CD4-positive, alpha-beta T cell (primary cell): Measurements from ENCODE around the gene CCND1. TPM values are rescaled to one million over a fixed set of nuclear protein-coding genes. Genes with fewer than 3 reads are reported as not detected.
A peak's percentile ranks its signal among the peaks of the same experiment; 100 is the strongest.

Experiments used
- ATAC-seq: fragments of 200-7000 bp; cut with Tn5 transposase; one replicate; pipeline ENCODE4 v1.10.0; 2022; ENCODE audit warnings: mild to moderate bottlenecking; ENCODE audit not compliant: poor library complexity
- CTCF ChIA-PET: fragments of 350-600 bp; sonication (Branson Sonifier 250); formaldehyde crosslinking; loops from one replicate; lab custom pipeline; 2021; ENCODE audit warnings: antibody characterized with exemption, inconsistent platforms; lab: Charles Lee
- POLR2A ChIA-PET: fragments of 350-600 bp; sonication (Branson Sonifier 250); formaldehyde crosslinking; loops from one replicate; lab custom pipeline; 2021; ENCODE audit warnings: antibody characterized with exemption, inconsistent platforms; lab: Charles Lee
- DNase-seq, 14 experiments: peaks; one replicate each; pipeline ENCODE4 v3.0.0-alpha.2; 2013 to 2020; ENCODE audit warnings: mixed read lengths in 2 of 14
- H3K27ac ChIP-seq, 2 donors: one replicate each; pipeline versions ENCODE4 v1.5.1 to v1.7.0; 2013; ENCODE audit warnings: low read length in 2 of 2, low read depth in 1 of 2, mild to moderate bottlenecking in 1 of 2
- H3K27me3 ChIP-seq, 2 experiments: 1 replicate in 1 of 2; 2 replicates in 1 of 2; pipeline versions ENCODE4 v1.6.1 to v1.7.0; 2013; ENCODE audit warnings: low read length in 2 of 2, control low read depth in 1 of 2, mild to moderate bottlenecking in 1 of 2, moderate library complexity in 1 of 2; ENCODE audit not compliant: insufficient read depth in 2 of 2, control insufficient read depth in 1 of 2
- H3K36me3 ChIP-seq: one replicate; pipeline ENCODE4 v1.6.1; 2013; ENCODE audit warnings: low read length, control low read depth; ENCODE audit not compliant: insufficient read depth
- H3K4me1 ChIP-seq: one replicate; pipeline ENCODE4 v1.6.1; 2013; ENCODE audit warnings: low read length, control low read depth; ENCODE audit not compliant: insufficient read depth
- H3K4me3 ChIP-seq: one replicate; pipeline ENCODE4 v1.5.1; 2013; ENCODE audit warnings: mild to moderate bottlenecking, low read length, moderate library complexity
- H3K9me3 ChIP-seq, 2 experiments: 1 replicate in 1 of 2; 2 replicates in 1 of 2; pipeline versions ENCODE4 v1.6.1 to v1.7.0; 2013; ENCODE audit warnings: low read length in 2 of 2, mild to moderate bottlenecking in 2 of 2, control low read depth in 1 of 2, moderate library complexity in 1 of 2; ENCODE audit not compliant: control insufficient read depth in 1 of 2, insufficient read depth in 1 of 2
- H3K27ac Mint-ChIP-seq: one replicate; pipeline ENCODE4 v1.8.0; 2020; ENCODE audit warnings: mixed read lengths
- H3K27me3 Mint-ChIP-seq: one replicate; pipeline ENCODE4 v1.8.0; 2021; ENCODE audit warnings: mixed read lengths
- H3K36me3 Mint-ChIP-seq: one replicate; pipeline ENCODE4 v1.8.0; 2021; ENCODE audit warnings: low read depth, mixed read lengths
- H3K4me1 Mint-ChIP-seq: one replicate; pipeline ENCODE4 v1.8.0; 2021; ENCODE audit warnings: low read depth, mixed read lengths
- H3K4me3 Mint-ChIP-seq: one replicate; pipeline ENCODE4 v1.8.0; 2020; ENCODE audit warnings: mild to moderate bottlenecking, mixed read lengths
- H3K9me3 Mint-ChIP-seq: one replicate; pipeline ENCODE4 v1.8.0; 2020; ENCODE audit warnings: mixed read lengths
- CTCF ChIP-seq: fragments of 200-600 bp; IDR thresholded peaks from one replicate; pipeline ENCODE4 v1.8.0; 2022; ENCODE audit warnings: antibody characterized with exemption, mild to moderate bottlenecking
- intact Hi-C, 2 experiments: fragments of 100-400 bp; cut with DNase I in 1 of 2; cut with micrococcal nuclease in 1 of 2; formaldehyde crosslinking; loops; one replicate each; pipeline versions ENCODE4 v1.15.1 to v1.9.0; 2023 to 2025; cut with DNase I, micrococcal nuclease
- total RNA-seq, 174 experiments: library from RNA in 2 of 174; stranded (reverse) in 2 of 174; gene quantifications; one replicate each; pipeline ENCODE4 v1.2.3 and lab custom pipeline; 2021 to 2026

CCND1 gene
- total RNA-seq, 2 experiments from 2014 or later, result 1.7 to 2.4 TPM

- no peak for DNase-seq
- no peaks in the 10 kb centered on the region for H3K9me3 ChIP-seq
- no peak overlapping the region for H3K27ac ChIP-seq
- H3K4me3 ChIP-seq, result no peak overlapping the region
- ChIA-PET POLR2A (no interaction called here), CTCF (no interaction called here)
- Mint-ChIP-seq H3K27ac (no peak overlapping the region), H3K9me3 (no peaks in the 10 kb centered on the region), H3K27me3 (no peaks in the 10 kb centered on the region), H3K36me3 (peaks cover 67% of the 10 kb centered on the region), H3K4me1 (peaks cover 7% of the 10 kb centered on the region), H3K4me3 (no peak overlapping the region)
- H3K27me3 ChIP-seq, result no peaks in the 10 kb centered on the region
- TF ChIP-seq CTCF, result no peak
- intact Hi-C loops, result no loop called here
- peaks cover 52% of the 10 kb centered on the region for H3K36me3 ChIP-seq
- no peak for ATAC-seq
- peaks cover 2% of the 10 kb centered on the region for H3K4me1 ChIP-seq
Observed at GRCh38 chr11:69665669-69666068, 24.7 kb downstream of the CCND1 start.

GRCh38 chr11:69666261-69666660 lies 25.3 kb downstream of the CCND1 start:
- H3K36me3 ChIP-seq, result peaks cover 52% of the 10 kb centered on the region
- no peak for ATAC-seq

GRCh38 chr11:69666752-69667536 lies 26.0 kb downstream of the CCND1 start:
- peaks cover 2% of the 10 kb centered on the region for H3K4me1 ChIP-seq
- peaks cover 12% of the 10 kb centered on the region for H3K4me1 Mint-ChIP-seq
- peaks cover 78% of the 10 kb centered on the region for H3K36me3 Mint-ChIP-seq
- H3K27ac Mint-ChIP-seq, result no peak overlapping the region
- H3K4me3 Mint-ChIP-seq, result no peak overlapping the region
- H3K4me3 ChIP-seq, result no peak overlapping the region
- intact Hi-C loops, result no loop called here
- no peaks in the 10 kb centered on the region for H3K27me3 ChIP-seq
- no peaks in the 10 kb centered on the region for H3K9me3 ChIP-seq
- DNase-seq (no peak), ATAC-seq (no peak)
- peaks cover 59% of the 10 kb centered on the region for H3K36me3 ChIP-seq
- no peak overlapping the region for H3K27ac ChIP-seq
- CTCF ChIA-PET, result no interaction called here
- TF ChIP-seq CTCF, result no peak
- POLR2A ChIA-PET, result no interaction called here
- no peaks in the 10 kb centered on the region for H3K27me3 Mint-ChIP-seq
- H3K9me3 Mint-ChIP-seq, result no peaks in the 10 kb centered on the region

More at GRCh38 chr11:69666261-69666660, 25.3 kb downstream of the CCND1 start:
- no peak overlapping the region for H3K4me3 ChIP-seq
- POLR2A ChIA-PET, result no interaction called here
- H3K27me3 Mint-ChIP-seq, result no peaks in the 10 kb centered on the region
- H3K4me1 Mint-ChIP-seq, result peaks cover 7% of the 10 kb centered on the region
- CTCF ChIA-PET, result no interaction called here
- DNase-seq, result peak in 1 of 14 experiments; percentile 21
- no peaks in the 10 kb centered on the region for H3K27me3 ChIP-seq
- no peaks in the 10 kb centered on the region for H3K9me3 Mint-ChIP-seq
- H3K27ac ChIP-seq, result no peak overlapping the region
- TF ChIP-seq CTCF, result no peak
- H3K36me3 Mint-ChIP-seq, result peaks cover 73% of the 10 kb centered on the region
- H3K9me3 ChIP-seq, result no peaks in the 10 kb centered on the region
- H3K4me1 ChIP-seq, result peaks cover 2% of the 10 kb centered on the region
- intact Hi-C loops, result no loop called here
- no peak overlapping the region for H3K4me3 Mint-ChIP-seq
- no peak overlapping the region for H3K27ac Mint-ChIP-seq
